ENCODE data around the gene ZNF80.

ZNF80 gene

GRCh38 chr3:114231616-114232015 lies 5.8 kb downstream of the ZNF80 start:
- no peak overlapping the region for H3K27ac ChIP-seq (ENCODE audit: low read length)
- no peaks in the 10 kb centered on the region for H3K9me3 ChIP-seq (ENCODE audit: insufficient read depth, low read length, severe bottlenecking)
- DNase-seq (peak; percentile 11), ATAC-seq (ENCODE audit: insufficient read depth, low read depth) (peak; percentile 44; the same call in 1 of the 3 replicates)
- TF ChIP-seq EZH2 (IDR thresholded peaks at IDR 0.05; ENCODE audit: borderline replicate concordance, low read depth, low read length, severe bottlenecking), result no peak
- TF ChIP-seq CTCF (IDR thresholded peaks at IDR 0.05; ENCODE audit: borderline replicate concordance, extremely low read depth, low read length, poor library complexity, severe bottlenecking), result no peak
- no peak overlapping the region for H3K4me3 ChIP-seq (ENCODE audit: low read depth in 1 of 2, low read length in 2 of 2)
- H3K4me1 ChIP-seq (ENCODE audit: insufficient read depth, low read length), result no peaks in the 10 kb centered on the region; the same call in 1 of the 2 replicates
- H2AFZ ChIP-seq (ENCODE audit: low read depth, low read length), result no peak overlapping the region
- H3K27me3 ChIP-seq (ENCODE audit: insufficient read depth, low read length, poor library complexity), result no peaks in the 10 kb centered on the region
- H3K79me2 ChIP-seq (ENCODE audit: insufficient read depth, low read length), result no peaks in the 10 kb centered on the region
- H3K36me3 ChIP-seq (ENCODE audit: insufficient read depth, low read length), result no peaks in the 10 kb centered on the region
- no peak overlapping the region for H3K4me2 ChIP-seq (ENCODE audit: insufficient read depth, low read length)
- no peak overlapping the region for H3K9ac ChIP-seq (ENCODE audit: low read depth, low read length)
- no peaks in the 10 kb centered on the region for H4K20me1 ChIP-seq (ENCODE audit: insufficient read depth, low read length)

GRCh38 chr3:114227076-114227475 lies 10.3 kb downstream of the ZNF80 start:
- H3K79me2 ChIP-seq (ENCODE audit: insufficient read depth, low read length), result no peaks in the 10 kb centered on the region
- H3K36me3 ChIP-seq (ENCODE audit: insufficient read depth, low read length), result no peaks in the 10 kb centered on the region
- H3K4me2 ChIP-seq (ENCODE audit: insufficient read depth, low read length), result no peak overlapping the region
- no peak for TF ChIP-seq EZH2 (IDR thresholded peaks at IDR 0.05; ENCODE audit: borderline replicate concordance, low read depth, low read length, severe bottlenecking)
- no peak for TF ChIP-seq CTCF (IDR thresholded peaks at IDR 0.05; ENCODE audit: borderline replicate concordance, extremely low read depth, low read length, poor library complexity, severe bottlenecking)
- ATAC-seq (ENCODE audit: insufficient read depth, low read depth) (no peak), DNase-seq (no peak)
- no peak overlapping the region for H3K27ac ChIP-seq (ENCODE audit: low read length)
- no peaks in the 10 kb centered on the region for H3K27me3 ChIP-seq (ENCODE audit: insufficient read depth, low read length, poor library complexity)
- H2AFZ ChIP-seq (ENCODE audit: low read depth, low read length), result no peak overlapping the region
- no peaks in the 10 kb centered on the region; the same call in 1 of the 2 replicates for H3K4me1 ChIP-seq (ENCODE audit: insufficient read depth, low read length)
- H3K9me3 ChIP-seq (ENCODE audit: insufficient read depth, low read length, severe bottlenecking), result peaks cover 13% of the 10 kb centered on the region
- H3K9ac ChIP-seq (ENCODE audit: low read depth, low read length), result no peak overlapping the region
- H3K4me3 ChIP-seq (ENCODE audit: low read depth in 1 of 2, low read length in 2 of 2), result no peak overlapping the region
- no peaks in the 10 kb centered on the region for H4K20me1 ChIP-seq (ENCODE audit: insufficient read depth, low read length)

- DNase-seq (no peak), ATAC-seq (ENCODE audit: insufficient read depth, low read depth) (no peak)
- no peaks in the 10 kb centered on the region for H4K20me1 ChIP-seq (ENCODE audit: insufficient read depth, low read length)
- TF ChIP-seq EZH2 (IDR thresholded peaks at IDR 0.05; ENCODE audit: borderline replicate concordance, low read depth, low read length, severe bottlenecking) (no peak), CTCF (IDR thresholded peaks at IDR 0.05; ENCODE audit: borderline replicate concordance, extremely low read depth, low read length, poor library complexity, severe bottlenecking) (no peak)
- H3K9ac ChIP-seq (ENCODE audit: low read depth, low read length), result no peak overlapping the region
- no peak overlapping the region for H3K4me3 ChIP-seq (ENCODE audit: low read depth in 1 of 2, low read length in 2 of 2)
- H3K4me2 ChIP-seq (ENCODE audit: insufficient read depth, low read length), result no peak overlapping the region
- H3K27ac ChIP-seq (ENCODE audit: low read length), result no peak overlapping the region
- H3K79me2 ChIP-seq (ENCODE audit: insufficient read depth, low read length), result no peaks in the 10 kb centered on the region
- H3K27me3 ChIP-seq (ENCODE audit: insufficient read depth, low read length, poor library complexity), result no peaks in the 10 kb centered on the region
- H3K4me1 ChIP-seq (ENCODE audit: insufficient read depth, low read length), result no peaks in the 10 kb centered on the region
- no peaks in the 10 kb centered on the region for H3K36me3 ChIP-seq (ENCODE audit: insufficient read depth, low read length)
- peaks cover 13% of the 10 kb centered on the region for H3K9me3 ChIP-seq (ENCODE audit: insufficient read depth, low read length, severe bottlenecking)
- H2AFZ ChIP-seq (ENCODE audit: low read depth, low read length), result peak overlapping the region; percentile 48; the same call in 1 of the 2 replicates
Measured at GRCh38 chr3:114226313-114226712, 11.1 kb downstream of the ZNF80 start.

DNA sequence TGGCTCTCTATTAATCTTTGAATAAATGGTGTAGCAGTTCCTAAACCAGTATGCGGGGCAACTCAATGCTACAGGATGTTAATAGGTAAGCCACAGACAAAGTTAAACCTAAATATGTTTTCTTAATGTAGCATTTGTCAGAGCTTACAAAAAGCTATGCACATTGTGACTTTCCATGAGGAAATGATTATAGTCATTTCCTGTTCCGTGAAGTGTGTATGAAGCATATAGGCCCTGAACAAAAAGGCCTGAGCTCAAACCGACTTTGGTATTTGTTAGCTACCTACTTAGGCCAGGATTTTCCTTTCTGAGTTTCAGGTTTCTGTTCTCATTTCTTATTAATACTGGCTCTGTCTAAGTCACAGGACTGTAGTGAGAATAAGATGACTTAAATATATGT lies 14.2 kb downstream of the ZNF80 start:
- Histone ChIP-seq H3K79me2 (ENCODE audit: insufficient read depth, low read length) (no peaks in the 10 kb centered on the region), H3K4me1 (ENCODE audit: insufficient read depth, low read length) (no peaks in the 10 kb centered on the region), H3K27ac (ENCODE audit: low read length) (no peak overlapping the region), H3K4me2 (ENCODE audit: insufficient read depth, low read length) (no peak overlapping the region), H3K36me3 (ENCODE audit: insufficient read depth, low read length) (no peaks in the 10 kb centered on the region), H3K27me3 (ENCODE audit: insufficient read depth, low read length, poor library complexity) (no peaks in the 10 kb centered on the region), H2AFZ (ENCODE audit: low read depth, low read length) (no peak overlapping the region), H3K4me3 (ENCODE audit: low read depth in 1 of 2, low read length in 2 of 2) (no peak overlapping the region), H3K9ac (ENCODE audit: low read depth, low read length) (no peak overlapping the region), H4K20me1 (ENCODE audit: insufficient read depth, low read length) (no peaks in the 10 kb centered on the region), H3K9me3 (ENCODE audit: insufficient read depth, low read length, severe bottlenecking) (peaks cover 13% of the 10 kb centered on the region)
- no peak for TF ChIP-seq EZH2 (IDR thresholded peaks at IDR 0.05; ENCODE audit: borderline replicate concordance, low read depth, low read length, severe bottlenecking)
- no peak for TF ChIP-seq CTCF (IDR thresholded peaks at IDR 0.05; ENCODE audit: borderline replicate concordance, extremely low read depth, low read length, poor library complexity, severe bottlenecking)
- ATAC-seq (ENCODE audit: insufficient read depth, low read depth) (no peak), DNase-seq (no peak)

Measured in DND-41 (cell line).